A549 (cell line): ENCODE data around the gene TMIGD3. TPM values are rescaled to one million over a fixed set of nuclear protein-coding genes. Genes with fewer than 3 reads are reported as not detected.

Experiments used
- ATAC-seq, 2 experiments: fragments of 200-7000 bp in 1 of 2; fragments of >200 bp in 1 of 2; cut with Nextera tagmentation in 1 of 2; cut with Tn5 transposase in 1 of 2; 3 replicates each; pipeline versions ENCODE4 v1.8.0 to v1.9.1; 2018 to 2020; ENCODE audit warnings: mild to moderate bottlenecking in 1 of 2, moderate library complexity in 1 of 2
- CTCF ChIA-PET: fragments of 300-600 bp; sonication (Branson Sonifier 250); formaldehyde crosslinking; extraction: SDS; loops from one replicate; lab custom pipeline; 2021; ENCODE audit warnings: antibody characterized with exemption, inconsistent platforms; lab: Yijun Ruan, JAX
- POLR2A ChIA-PET: fragments of 350-600 bp; formaldehyde crosslinking; extraction: SDS; loops from one replicate; lab custom pipeline; 2021; ENCODE audit warnings: antibody characterized with exemption, inconsistent platforms; lab: Yijun Ruan, JAX
- DNase-seq, 2 experiments: peaks; one replicate each; pipeline versions ENCODE4 v3.0.0 to v3.0.0-alpha.2; 2011 to 2016; ENCODE audit warnings: low read depth in 1 of 2, low spot score in 1 of 2
- FAIRE-seq: peaks from 2 replicates; lab custom pipeline; 2011; peaks lifted over from hg19 to GRCh38; lab: Jason Lieb, UNC
- H3K27ac ChIP-seq, 2 experiments: fragments of >200 bp; sonication (Bioruptor Twin); formaldehyde crosslinking; 3 replicates each; pipeline ENCODE4 v1.5.1; 2016 to 2017
- H3K4me1 ChIP-seq: fragments of >200 bp; sonication (Bioruptor Twin); formaldehyde crosslinking; 3 replicates; pipeline ENCODE4 v1.6.1; 2016
- H3K4me2 ChIP-seq: fragments of >200 bp; sonication (Bioruptor Twin); formaldehyde crosslinking; 3 replicates; pipeline ENCODE4 v1.6.1; 2016
- H3K4me3 ChIP-seq: fragments of >200 bp; sonication (Bioruptor Twin); formaldehyde crosslinking; 3 replicates; pipeline ENCODE4 v1.5.1; 2016
- H3K9me3 ChIP-seq: fragments of >200 bp; sonication (Bioruptor Twin); formaldehyde crosslinking; 3 replicates; pipeline ENCODE4 v1.6.1; 2016
- ATOH8 ChIP-seq: fragments of 250-450 bp; sonication (Bioruptor Pico); IDR thresholded peaks from 2 replicates; pipeline ENCODE4 v1.5.0; 2020; ENCODE audit warnings: low read depth, mild to moderate bottlenecking, moderate library complexity
- CEBPB ChIP-seq, 2 experiments: fragments of >200 bp in 1 of 2; sonication (Bioruptor Twin) in 1 of 2; formaldehyde crosslinking in 1 of 2; IDR thresholded peaks; 2 replicates each; pipeline ENCODE4 v1.6.1; 2012 to 2016
- CHD4 ChIP-seq: fragments of 200-600 bp; sonication (generic); IDR thresholded peaks from 2 replicates; pipeline ENCODE4 v1.6.1; 2016; ENCODE audit warnings: antibody characterized with exemption, mild to moderate bottlenecking, borderline replicate concordance
- E2F6 ChIP-seq: IDR thresholded peaks from 2 replicates; pipeline ENCODE4 v1.6.1; 2012; ENCODE audit warnings: low read depth, borderline replicate concordance
- EHMT2 ChIP-seq: fragments of 200-600 bp; sonication (generic); IDR thresholded peaks from 2 replicates; pipeline ENCODE4 v1.6.1; 2016; ENCODE audit warnings: antibody characterized with exemption, low read depth, mild to moderate bottlenecking, moderate library complexity
- FOSB ChIP-seq: fragments of 250-450 bp; sonication (Bioruptor Pico); IDR thresholded peaks from 2 replicates; pipeline ENCODE4 v1.5.0; 2020; ENCODE audit warnings: mild to moderate bottlenecking, moderate library complexity
- GATA3 ChIP-seq: IDR thresholded peaks from 2 replicates; pipeline ENCODE4 v1.6.1; 2012; ENCODE audit warnings: borderline replicate concordance
- HES2 ChIP-seq: fragments of >200 bp; sonication (Bioruptor Twin); formaldehyde crosslinking; IDR thresholded peaks from 2 replicates; pipeline ENCODE4 v1.6.1; 2016
- KDM5A ChIP-seq: fragments of 200-600 bp; sonication (generic); IDR thresholded peaks from 2 replicates; pipeline ENCODE4 v1.6.1; 2016; ENCODE audit warnings: antibody characterized with exemption, mild to moderate bottlenecking
- NR3C1 ChIP-seq: fragments of >200 bp; sonication (Bioruptor Twin); formaldehyde crosslinking; IDR thresholded peaks from 3 replicates; pipeline ENCODE4 v1.6.1; 2017
- PHF8 ChIP-seq: fragments of 200-600 bp; sonication (generic); IDR thresholded peaks from 2 replicates; pipeline ENCODE4 v1.6.1; 2016; ENCODE audit warnings: low read depth, mild to moderate bottlenecking, antibody characterized with exemption, moderate library complexity, borderline replicate concordance
- POLR2A ChIP-seq: IDR thresholded peaks from 2 replicates; pipeline ENCODE4 v1.6.1; 2012; ENCODE audit warnings: mild to moderate bottlenecking, low read length
- POLR2AphosphoS2 ChIP-seq: conservative IDR thresholded peaks from 2 replicates; pipeline ENCODE4 v1.6.1; 2012; ENCODE audit warnings: low read length, improper control_type of control experiment, inconsistent platforms
- REST ChIP-seq: fragments of 200-600 bp; sonication (generic); IDR thresholded peaks from 2 replicates; pipeline ENCODE4 v1.6.1; 2016; ENCODE audit warnings: antibody characterized with exemption, mild to moderate bottlenecking, moderate library complexity
- RNF2 ChIP-seq: fragments of 200-600 bp; sonication (generic); IDR thresholded peaks from 2 replicates; pipeline ENCODE4 v1.6.1; 2016; ENCODE audit warnings: low read depth, mild to moderate bottlenecking, antibody characterized with exemption, moderate library complexity, borderline replicate concordance
- ZSCAN20 ChIP-seq: fragments of 250-450 bp; sonication (Bioruptor Pico); IDR thresholded peaks from 2 replicates; pipeline ENCODE4 v1.8.0; 2022; ENCODE audit warnings: mild to moderate bottlenecking, moderate library complexity
- WGBS: methylation state at CpG from one replicate; pipeline ENCODE4 v1.1.6; 2017; ENCODE audit errors: missing lambda C conversion rate; 5-methylcytosine and 5-hydroxymethylcytosine counted together
- polyA plus RNA-seq, 4 experiments: library from polyadenylated mRNA; depleted of rRNA in 3 of 4; stranded (reverse); fragments of >200 nt; fragmentation: RNase III in 1 of 4; extraction: RNeasy Plus Mini Kit Qiagen cat#74134 plus additional on column Dnase treatment in 1 of 4; gene quantifications; 2 replicates in 3 of 4; 3 replicates in 1 of 4; pipeline ENCODE4 v1.2.3, GENCODE V29; 2011 to 2017
- TF ChIP-seq, protein P1 (sequence below): IDR thresholded peaks from 2 replicates; pipeline ENCODE4 v1.6.1; 2012

The TMIGD3 gene
- polyA plus RNA-seq, 2 of the 4 experiments (the other 2 are of a cell fraction) = not detected

DNA sequence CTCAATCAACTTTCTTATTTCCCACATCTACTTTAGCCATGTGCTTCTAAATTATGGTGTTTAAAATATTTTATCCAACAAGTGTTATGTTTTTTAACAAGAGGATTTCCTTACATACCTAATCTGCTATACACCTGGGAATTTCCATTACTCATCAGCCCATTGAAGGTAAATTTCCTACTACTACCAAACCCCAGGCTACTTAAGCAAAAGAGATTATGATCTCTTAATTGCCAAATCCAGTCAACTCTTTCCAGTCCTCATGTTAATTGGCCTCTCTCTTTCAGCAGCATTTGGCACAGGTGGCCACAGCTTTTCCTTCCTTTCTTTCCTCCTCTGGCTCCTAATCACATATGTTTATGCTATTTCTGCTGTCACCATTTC is 34.7 kb downstream of the TMIGD3 start (continued):
- TF ChIP-seq REST = no peak

DNA sequence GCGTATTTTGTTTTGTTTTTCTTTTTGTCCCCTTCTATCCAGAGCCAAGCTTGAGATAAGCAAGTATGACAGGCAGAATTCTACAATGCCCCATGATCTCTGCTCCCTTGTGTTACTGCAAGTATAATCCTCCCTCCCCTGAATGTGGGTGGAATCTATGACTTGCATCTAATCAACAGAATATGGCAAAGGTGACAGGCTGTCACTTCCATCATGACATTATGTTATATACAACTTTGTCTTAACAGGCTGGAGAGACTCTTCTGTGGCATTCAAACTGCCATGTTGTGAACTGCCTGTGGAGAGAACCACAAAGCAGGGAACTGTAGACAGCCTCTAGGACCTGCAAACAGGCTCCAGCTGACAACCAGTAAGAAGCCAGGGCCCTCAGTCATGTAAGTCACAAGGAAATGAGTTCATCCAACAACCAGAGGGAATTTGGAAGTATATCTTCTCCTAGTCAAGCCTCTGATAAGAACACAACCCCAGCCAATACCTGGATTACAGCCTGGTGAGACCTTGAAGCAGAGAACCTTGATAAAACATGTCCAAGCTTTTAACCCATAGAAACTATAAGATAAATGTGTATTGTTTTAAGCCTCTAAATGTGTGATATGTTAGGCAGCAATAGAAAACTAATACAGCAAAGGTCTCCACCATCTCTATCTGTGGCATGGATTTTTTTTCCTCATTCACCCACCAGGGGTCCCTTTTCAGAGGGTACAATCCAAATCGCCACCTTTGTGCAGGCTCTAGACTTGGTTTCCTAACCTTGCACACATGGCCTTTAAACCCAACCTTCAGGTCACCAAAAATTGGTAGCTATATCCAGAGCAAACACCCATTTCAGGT is 35.3 kb downstream of the TMIGD3 start:
- TF ChIP-seq ZSCAN20 (CRISPR knock-in tag) = no peak
- TF ChIP-seq, protein P1, sequence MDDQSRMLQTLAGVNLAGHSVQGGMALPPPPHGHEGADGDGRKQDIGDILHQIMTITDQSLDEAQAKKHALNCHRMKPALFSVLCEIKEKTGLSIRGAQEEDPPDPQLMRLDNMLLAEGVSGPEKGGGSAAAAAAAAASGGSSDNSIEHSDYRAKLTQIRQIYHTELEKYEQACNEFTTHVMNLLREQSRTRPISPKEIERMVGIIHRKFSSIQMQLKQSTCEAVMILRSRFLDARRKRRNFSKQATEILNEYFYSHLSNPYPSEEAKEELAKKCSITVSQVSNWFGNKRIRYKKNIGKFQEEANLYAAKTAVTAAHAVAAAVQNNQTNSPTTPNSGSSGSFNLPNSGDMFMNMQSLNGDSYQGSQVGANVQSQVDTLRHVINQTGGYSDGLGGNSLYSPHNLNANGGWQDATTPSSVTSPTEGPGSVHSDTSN = no peak
- TF ChIP-seq GATA3 = no peak
- no peak for TF ChIP-seq RNF2
- TF ChIP-seq CEBPB (IDR thresholded peaks at IDR 0.05) = no peak
- no peak for TF ChIP-seq HES2
- TF ChIP-seq PHF8 = no peak
- no peak for TF ChIP-seq CHD4
- TF ChIP-seq KDM5A = no peak
- TF ChIP-seq NR3C1 = no peak
- TF ChIP-seq E2F6 = no peak
- no peak for TF ChIP-seq FOSB (CRISPR knock-in tag)
- TF ChIP-seq ATOH8 (CRISPR knock-in tag) = no peak
- no peak for TF ChIP-seq EHMT2
- no peak for TF ChIP-seq POLR2A
- no peak for TF ChIP-seq POLR2AphosphoS2
- H3K4me2 ChIP-seq = no peak overlapping the region
- WGBS = 85% methylated on average over 2 of the region's 2 CpGs
- CTCF ChIA-PET = interaction anchor here (0.9 to 1.2 kb wide), 2 partner anchors 14 to 40 kb away, joined by 3 read pairs; no protein-coding TSS in a partner anchor
- DNase-seq (no peak), ATAC-seq (no peak), FAIRE-seq (no peak)
- H3K4me1 ChIP-seq = no peaks in the 10 kb centered on the region
- H3K4me3 ChIP-seq = no peak overlapping the region
- no peaks in the 10 kb centered on the region for H3K9me3 ChIP-seq
- POLR2A ChIA-PET = no interaction called here
- H3K27ac ChIP-seq = no peak overlapping the region

DNA sequence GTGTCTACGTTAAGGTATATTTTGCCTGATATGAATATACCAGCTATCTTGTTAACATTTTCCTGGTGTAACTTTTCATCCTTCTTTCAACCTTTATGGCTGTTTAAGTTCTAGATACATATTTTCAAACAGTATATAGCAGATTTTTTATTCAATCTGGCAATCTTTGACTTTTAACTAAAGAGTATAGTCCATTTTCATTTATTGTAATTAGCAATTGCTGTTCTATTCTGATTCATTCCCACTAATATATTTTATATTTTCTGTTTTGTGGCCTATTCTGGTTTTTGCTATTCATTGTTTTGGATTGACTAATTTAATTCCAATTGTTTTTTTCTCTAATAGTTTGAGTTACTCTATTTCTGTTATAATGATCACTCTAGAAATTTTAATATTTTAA is 37.0 kb downstream of the TMIGD3 start:
- H3K4me2 ChIP-seq = no peak overlapping the region
- TF ChIP-seq CHD4 = no peak
- ChIA-PET CTCF (no interaction called here), POLR2A (no interaction called here)
- FAIRE-seq (no peak), DNase-seq (no peak), ATAC-seq (no peak)
- H3K4me1 ChIP-seq = no peaks in the 10 kb centered on the region
- no peaks in the 10 kb centered on the region for H3K9me3 ChIP-seq
- 0% methylated on average over 1 of the region's 1 CpG for WGBS
- H3K27ac ChIP-seq = no peak overlapping the region
- no peak overlapping the region for H3K4me3 ChIP-seq
